Measurements from ENCODE around the gene DUSP11.
"Not testable (repeated sequence)": the region's sequence is repeated elsewhere in the genome, so short reads cannot be mapped to it uniquely, and the experiment has no call there.

Gene DUSP11

DNA sequence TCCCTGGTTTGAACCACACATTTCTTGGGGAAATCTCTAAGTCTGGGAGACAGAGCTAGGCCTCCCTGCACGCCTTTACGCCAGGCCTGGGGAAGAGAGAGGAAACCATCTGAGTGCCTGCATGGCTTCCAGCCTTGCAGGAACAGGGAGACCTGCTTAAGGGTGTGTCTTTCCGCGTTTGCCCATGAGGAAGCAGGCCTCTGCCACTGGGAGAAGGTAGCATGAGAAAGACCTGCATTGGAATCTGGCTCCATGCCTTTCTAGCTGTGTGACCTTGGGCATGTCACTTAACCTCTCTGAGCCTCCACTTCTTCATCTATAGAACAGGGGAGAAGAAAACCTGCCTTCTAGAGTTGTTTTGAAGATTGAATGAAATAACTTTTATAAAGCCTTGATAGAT is 62.2 kb downstream of the DUSP11 start:
- not testable (repeated sequence) for DNase-seq (ENCODE audit: low spot score)

DNA sequence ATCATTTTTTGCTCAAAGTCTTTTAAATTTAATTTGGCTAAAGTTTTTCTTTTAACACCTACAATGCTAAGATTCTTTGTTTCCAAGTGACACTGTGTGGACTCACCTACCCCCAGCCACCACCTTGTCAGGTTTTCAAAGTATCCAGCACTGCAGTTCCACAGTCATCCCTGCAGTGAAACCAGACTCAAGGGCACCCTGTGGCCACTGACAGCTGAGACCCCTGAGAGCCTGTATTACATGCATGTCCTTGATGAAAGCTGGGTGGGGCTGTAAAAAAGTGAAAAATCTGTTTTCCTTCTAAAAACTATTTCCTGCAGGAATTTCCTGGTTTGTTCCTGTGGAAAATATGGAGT is 62.7 kb downstream of the DUSP11 start:
- DNase-seq (ENCODE audit: low spot score), result no peak

DNA sequence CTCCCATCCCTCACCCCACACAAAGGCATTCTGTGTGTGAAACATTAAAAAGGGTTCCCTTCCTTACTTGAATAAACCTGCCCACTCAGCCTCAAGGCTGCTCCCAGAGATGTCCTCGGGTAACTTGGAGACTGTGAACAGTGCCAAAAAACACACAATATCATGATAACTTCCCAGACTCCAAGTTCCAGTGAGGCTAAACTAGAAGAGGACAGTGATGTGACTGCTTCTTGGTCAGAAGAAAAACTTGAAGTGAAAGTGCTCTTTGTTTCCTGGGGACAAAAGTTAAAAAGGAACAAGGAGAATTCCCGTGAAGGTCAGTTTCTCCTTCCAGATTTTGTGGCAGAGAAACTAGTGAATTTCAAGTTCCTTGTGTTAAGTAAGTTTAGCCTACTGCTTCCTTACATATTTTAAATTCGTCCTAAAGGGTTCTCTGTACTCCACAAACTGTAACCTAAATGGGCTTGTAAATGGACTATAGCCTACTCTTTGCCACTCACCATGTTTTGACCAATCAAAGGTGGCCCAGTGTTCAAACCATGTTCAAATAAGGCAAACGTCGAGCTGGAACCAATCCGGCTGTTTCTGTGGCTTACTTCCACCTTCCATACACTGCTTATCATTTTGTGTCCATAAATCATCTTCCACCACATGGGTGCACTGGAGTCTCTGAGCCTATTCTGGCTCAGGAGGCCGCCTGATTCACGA is 63.2 kb downstream of the DUSP11 start:
- DNase-seq (ENCODE audit: low spot score), result no peak

DNA sequence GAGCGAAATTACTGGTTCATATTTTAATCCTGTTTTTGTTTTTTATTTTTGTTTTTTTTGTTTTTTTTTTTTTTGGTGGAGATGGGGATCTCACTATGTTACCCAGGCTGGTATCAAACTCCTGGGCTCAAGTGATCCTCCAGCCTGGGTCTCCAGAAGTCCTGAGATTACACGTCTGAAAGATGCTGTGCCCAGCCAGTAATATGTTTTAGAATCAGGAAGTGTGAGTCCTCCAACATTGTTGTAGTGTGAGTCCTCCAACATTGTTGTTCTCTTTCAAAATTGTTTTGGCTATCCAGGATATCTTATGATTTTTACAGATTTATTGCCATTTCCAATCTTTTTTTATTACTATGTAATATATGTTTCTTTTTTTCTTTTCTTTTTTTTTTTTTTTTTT is 65.8 kb downstream of the DUSP11 start:
- no peak for DNase-seq (ENCODE audit: low spot score)
